ENCODE measurements around the gene CORO2A. TPM values are rescaled to one million over a fixed set of nuclear protein-coding genes. Genes with fewer than 3 reads are reported as not detected.

CORO2A gene
- total RNA-seq, 2 donors from 2014 or later: 31.2 to 45.3 TPM

DNA sequence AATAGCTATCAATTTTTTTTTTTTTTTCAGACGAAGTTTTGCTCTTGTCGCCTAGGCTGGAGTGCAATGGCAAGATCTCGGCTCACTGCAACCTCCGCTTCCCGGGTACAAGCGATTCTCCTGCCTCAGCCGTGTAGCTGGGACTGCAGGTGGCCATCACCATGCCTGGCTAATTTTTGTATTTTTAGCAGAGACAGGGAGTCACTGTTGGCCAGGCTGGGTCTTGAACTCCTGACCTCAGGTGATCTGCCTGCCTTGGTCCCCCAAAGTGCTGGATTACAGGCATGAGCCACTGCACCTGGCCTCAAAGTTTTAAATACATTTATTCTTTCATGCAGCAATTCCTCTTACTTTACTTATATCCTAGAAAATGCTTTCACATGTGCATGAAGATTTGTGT is 91.0 kb downstream of the CORO2A start:
- Histone ChIP-seq H3K27ac (peak overlapping the region; percentile 58 to 79), H3K36me3 (no peaks in the 10 kb centered on the region), H3K27me3 (replicated peaks; ENCODE audit: insufficient read depth) (no peaks in the 10 kb centered on the region), H3K9me3 (no peaks in the 10 kb centered on the region), H3K4me1 (replicated peaks) (peaks cover 24% of the 10 kb centered on the region), H3K4me3 (no peak overlapping the region)
- TF ChIP-seq POLR2AphosphoS5 (IDR thresholded peaks at IDR 0.05) (no peak), CTCF (IDR thresholded peaks at IDR 0.05) (no peak), POLR2A (IDR thresholded peaks at IDR 0.05) (no peak)
- 92% methylated on average over 7 of the region's 7 CpGs for WGBS
- intact Hi-C loops (cut with DNase I): no loop called here
- DNase-seq (ENCODE audit: low spot score): no peak

GRCh38 chr9:98100456-98100855 is 92.0 kb downstream of the CORO2A start:
- Histone ChIP-seq H3K9me3 (no peaks in the 10 kb centered on the region), H3K4me3 (no peak overlapping the region), H3K27ac (peak overlapping the region; percentile 58 to 79), H3K27me3 (replicated peaks; ENCODE audit: insufficient read depth) (no peaks in the 10 kb centered on the region), H3K4me1 (replicated peaks) (peaks cover 24% of the 10 kb centered on the region), H3K36me3 (no peaks in the 10 kb centered on the region)
- TF ChIP-seq CTCF (IDR thresholded peaks at IDR 0.05): no peak
- no peak for TF ChIP-seq POLR2A (IDR thresholded peaks at IDR 0.05)
- no peak for TF ChIP-seq POLR2AphosphoS5 (IDR thresholded peaks at IDR 0.05)
- intact Hi-C loops (cut with DNase I): no loop called here
- no peak for DNase-seq (ENCODE audit: low spot score)

DNA sequence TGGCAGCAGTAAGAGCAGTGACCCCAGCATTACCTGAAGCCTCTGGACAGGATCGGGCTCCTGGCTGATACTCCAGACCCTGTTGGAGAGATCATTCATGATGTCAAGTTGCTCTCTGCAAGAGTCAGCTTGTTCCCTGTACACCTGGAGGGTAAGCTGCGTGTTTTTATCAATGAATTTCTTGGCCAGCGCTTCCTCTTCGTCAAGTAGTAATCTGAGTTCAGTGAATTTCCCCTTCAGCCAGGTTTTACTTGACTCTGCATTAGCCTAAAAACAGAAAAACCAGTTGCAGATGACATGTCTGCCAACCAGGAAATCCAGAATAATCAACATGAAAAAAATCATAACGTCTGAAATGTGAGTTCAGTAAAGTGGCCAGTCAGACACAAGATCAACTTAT is 92.5 kb downstream of the CORO2A start:
- H3K27ac ChIP-seq: peak overlapping the region; percentile 58 to 79
- intact Hi-C loops (cut with DNase I): no loop called here
- H3K9me3 ChIP-seq: no peaks in the 10 kb centered on the region
- no peaks in the 10 kb centered on the region for H3K27me3 ChIP-seq (replicated peaks; ENCODE audit: insufficient read depth)
- no peak overlapping the region for H3K4me3 ChIP-seq
- peaks cover 24% of the 10 kb centered on the region for H3K4me1 ChIP-seq (replicated peaks)
- H3K36me3 ChIP-seq: no peaks in the 10 kb centered on the region
- TF ChIP-seq POLR2AphosphoS5 (IDR thresholded peaks at IDR 0.05) (peak; percentile 89), CTCF (IDR thresholded peaks at IDR 0.05) (no peak)
- DNase-seq (ENCODE audit: low spot score): peak; percentile 78
- 48% methylated on average over 5 of the region's 5 CpGs for WGBS

- H3K27ac ChIP-seq: peak overlapping the region; percentile 58 to 79
- peaks cover 24% of the 10 kb centered on the region for H3K4me1 ChIP-seq (replicated peaks)
- no peak for DNase-seq (ENCODE audit: low spot score)
- no peak for TF ChIP-seq POLR2A (IDR thresholded peaks at IDR 0.05)
- no peak for TF ChIP-seq POLR2AphosphoS5 (IDR thresholded peaks at IDR 0.05)
- TF ChIP-seq CTCF (IDR thresholded peaks at IDR 0.05): no peak
- 93% methylated on average over 2 of the region's 2 CpGs for WGBS
- no peak overlapping the region for H3K4me3 ChIP-seq
- H3K9me3 ChIP-seq: no peaks in the 10 kb centered on the region
- intact Hi-C loops (cut with DNase I): no loop called here
- H3K27me3 ChIP-seq (replicated peaks; ENCODE audit: insufficient read depth): no peaks in the 10 kb centered on the region
- no peaks in the 10 kb centered on the region for H3K36me3 ChIP-seq
These were observed 93.1 kb downstream of the CORO2A start for GRCh38 chr9:98099346-98099745.

GRCh38 chr9:98097836-98098235 is 94.6 kb downstream of the CORO2A start:
- TF ChIP-seq CTCF (IDR thresholded peaks at IDR 0.05): no peak
- peak; percentile 91 for TF ChIP-seq POLR2AphosphoS5 (IDR thresholded peaks at IDR 0.05)
- TF ChIP-seq POLR2A (IDR thresholded peaks at IDR 0.05): no peak
- Histone ChIP-seq H3K27ac (peak overlapping the region; percentile 58 to 79), H3K36me3 (no peaks in the 10 kb centered on the region), H3K4me3 (no peak overlapping the region), H3K27me3 (replicated peaks; ENCODE audit: insufficient read depth) (no peaks in the 10 kb centered on the region), H3K4me1 (replicated peaks) (peaks cover 24% of the 10 kb centered on the region), H3K9me3 (no peaks in the 10 kb centered on the region)
- WGBS: 42% methylated on average over 4 of the region's 4 CpGs
- intact Hi-C loops (cut with DNase I): no loop called here
- DNase-seq (ENCODE audit: low spot score): peak; percentile 91

Measured in prostate gland (tissue), 2 donors.